ENCODE measurements around the gene QSER1.
"Not testable (repeated sequence)": the region's sequence is repeated elsewhere in the genome, so short reads cannot be mapped to it uniquely, and the experiment has no call there.

QSER1 gene

GRCh38 chr11:32921204-32921603, 28.6 kb downstream of the QSER1 start:
- H3K27ac ChIP-seq (ENCODE audit: low read length): no peak overlapping the region
- no peaks in the 10 kb centered on the region for H3K4me1 ChIP-seq (ENCODE audit: control insufficient read depth, insufficient read depth, low read length)
- DNase-seq (ENCODE audit: low read depth, low spot score): no peak
- no peaks in the 10 kb centered on the region for H3K9me3 ChIP-seq (ENCODE audit: control insufficient read depth, insufficient read depth, low read length)
- no peak overlapping the region for H3K4me3 ChIP-seq (ENCODE audit: low read length)
- H3K27me3 ChIP-seq (ENCODE audit: control insufficient read depth, insufficient read depth, low read length): no peaks in the 10 kb centered on the region
- no CpG with 5 or more reads among the region's 1 CpG for WGBS (ENCODE audit: insufficient coverage, insufficient read length)
- H3K36me3 ChIP-seq (ENCODE audit: control insufficient read depth, insufficient read depth, low read length): no peaks in the 10 kb centered on the region; the same call in 1 of the 2 replicates

- WGBS (ENCODE audit: insufficient coverage, insufficient read length): no CpG with 5 or more reads among the region's 1 CpG
- H3K9me3 ChIP-seq (ENCODE audit: control insufficient read depth, insufficient read depth, low read length): no peaks in the 10 kb centered on the region
- no peak for DNase-seq (ENCODE audit: low read depth, low spot score)
- no peak overlapping the region for H3K27ac ChIP-seq (ENCODE audit: low read length)
- H3K4me1 ChIP-seq (ENCODE audit: control insufficient read depth, insufficient read depth, low read length): no peaks in the 10 kb centered on the region
- H3K4me3 ChIP-seq (ENCODE audit: low read length): no peak overlapping the region
- H3K27me3 ChIP-seq (ENCODE audit: control insufficient read depth, insufficient read depth, low read length): no peaks in the 10 kb centered on the region
- peaks cover 32% of the 10 kb centered on the region; the same call in 1 of the 2 replicates for H3K36me3 ChIP-seq (ENCODE audit: control insufficient read depth, insufficient read depth, low read length)
These were observed 39.0 kb downstream of the QSER1 start for GRCh38 chr11:32931606-32932005.

- no peak overlapping the region for H3K4me3 ChIP-seq (ENCODE audit: low read length)
- H3K9me3 ChIP-seq (ENCODE audit: control insufficient read depth, insufficient read depth, low read length): no peaks in the 10 kb centered on the region
- WGBS (ENCODE audit: insufficient coverage, insufficient read length): no CpG with 5 or more reads among the region's 3 CpGs
- H3K36me3 ChIP-seq (ENCODE audit: control insufficient read depth, insufficient read depth, low read length): peaks cover 32% of the 10 kb centered on the region; the same call in 1 of the 2 replicates
- no peak for DNase-seq (ENCODE audit: low read depth, low spot score)
- no peak overlapping the region for H3K27ac ChIP-seq (ENCODE audit: low read length)
- no peaks in the 10 kb centered on the region for H3K4me1 ChIP-seq (ENCODE audit: control insufficient read depth, insufficient read depth, low read length)
- no peaks in the 10 kb centered on the region for H3K27me3 ChIP-seq (ENCODE audit: control insufficient read depth, insufficient read depth, low read length)
These were observed 39.6 kb downstream of the QSER1 start for GRCh38 chr11:32932196-32932595.

GRCh38 chr11:32935462-32936029, 42.9 kb downstream of the QSER1 start:
- Histone ChIP-seq H3K9me3 (ENCODE audit: control insufficient read depth, insufficient read depth, low read length) (no peaks in the 10 kb centered on the region), H3K27ac (ENCODE audit: low read length) (no peak overlapping the region), H3K27me3 (ENCODE audit: control insufficient read depth, insufficient read depth, low read length) (no peaks in the 10 kb centered on the region), H3K4me3 (ENCODE audit: low read length) (no peak overlapping the region), H3K4me1 (ENCODE audit: control insufficient read depth, insufficient read depth, low read length) (no peaks in the 10 kb centered on the region), H3K36me3 (ENCODE audit: control insufficient read depth, insufficient read depth, low read length) (peaks cover 32% of the 10 kb centered on the region; the same call in 1 of the 2 replicates)
- DNase-seq (ENCODE audit: low read depth, low spot score): no peak

- peaks cover 31% of the 10 kb centered on the region; the same call in 1 of the 2 replicates for H3K36me3 ChIP-seq (ENCODE audit: control insufficient read depth, insufficient read depth, low read length)
These were observed 43.6 kb downstream of the QSER1 start for GRCh38 chr11:32936178-32936577.

GRCh38 chr11:32937283-32937682, 44.7 kb downstream of the QSER1 start:
- H3K27me3 ChIP-seq (ENCODE audit: control insufficient read depth, insufficient read depth, low read length); H3K4me3 ChIP-seq (ENCODE audit: low read length); H3K4me1 ChIP-seq (ENCODE audit: control insufficient read depth, insufficient read depth, low read length); H3K9me3 ChIP-seq (ENCODE audit: control insufficient read depth, insufficient read depth, low read length); H3K27ac ChIP-seq (ENCODE audit: low read length); DNase-seq (ENCODE audit: low read depth, low spot score): not testable (repeated sequence)
- H3K36me3 ChIP-seq (ENCODE audit: control insufficient read depth, insufficient read depth, low read length): peaks cover 20% of the 10 kb centered on the region; the same call in 1 of the 2 replicates
- WGBS (ENCODE audit: insufficient coverage, insufficient read length): no CpG with 5 or more reads among the region's 3 CpGs

More at GRCh38 chr11:32936178-32936577, 43.6 kb downstream of the QSER1 start:
- not testable (repeated sequence) for H3K4me1 ChIP-seq (ENCODE audit: control insufficient read depth, insufficient read depth, low read length); DNase-seq (ENCODE audit: low read depth, low spot score); H3K4me3 ChIP-seq (ENCODE audit: low read length); H3K27me3 ChIP-seq (ENCODE audit: control insufficient read depth, insufficient read depth, low read length); H3K9me3 ChIP-seq (ENCODE audit: control insufficient read depth, insufficient read depth, low read length); H3K27ac ChIP-seq (ENCODE audit: low read length)
- no CpG with 5 or more reads among the region's 1 CpG for WGBS (ENCODE audit: insufficient coverage, insufficient read length)

- Histone ChIP-seq H3K4me3 (ENCODE audit: low read length) (no peak overlapping the region), H3K36me3 (ENCODE audit: control insufficient read depth, insufficient read depth, low read length) (peaks cover 5% of the 10 kb centered on the region; the same call in 1 of the 2 replicates), H3K4me1 (ENCODE audit: control insufficient read depth, insufficient read depth, low read length) (no peaks in the 10 kb centered on the region), H3K27me3 (ENCODE audit: control insufficient read depth, insufficient read depth, low read length) (no peaks in the 10 kb centered on the region), H3K27ac (ENCODE audit: low read length) (no peak overlapping the region), H3K9me3 (ENCODE audit: control insufficient read depth, insufficient read depth, low read length) (no peaks in the 10 kb centered on the region)
- WGBS (ENCODE audit: insufficient coverage, insufficient read length): no CpG with 5 or more reads among the region's 1 CpG
- DNase-seq (ENCODE audit: low read depth, low spot score): no peak
These were observed 46.4 kb downstream of the QSER1 start for GRCh38 chr11:32939046-32939445.

GRCh38 chr11:32939866-32940265, 47.3 kb downstream of the QSER1 start:
- no peaks in the 10 kb centered on the region for H3K4me1 ChIP-seq (ENCODE audit: control insufficient read depth, insufficient read depth, low read length)
- H3K9me3 ChIP-seq (ENCODE audit: control insufficient read depth, insufficient read depth, low read length): no peaks in the 10 kb centered on the region
- H3K27me3 ChIP-seq (ENCODE audit: control insufficient read depth, insufficient read depth, low read length): no peaks in the 10 kb centered on the region
- no peaks in the 10 kb centered on the region; the same call in 1 of the 2 replicates for H3K36me3 ChIP-seq (ENCODE audit: control insufficient read depth, insufficient read depth, low read length)
- DNase-seq (ENCODE audit: low read depth, low spot score): no peak
- no peak overlapping the region for H3K4me3 ChIP-seq (ENCODE audit: low read length)
- no peak overlapping the region for H3K27ac ChIP-seq (ENCODE audit: low read length)

GRCh38 chr11:32940865-32941264, 48.3 kb downstream of the QSER1 start:
- Histone ChIP-seq H3K27ac (ENCODE audit: low read length) (no peak overlapping the region), H3K9me3 (ENCODE audit: control insufficient read depth, insufficient read depth, low read length) (no peaks in the 10 kb centered on the region), H3K36me3 (ENCODE audit: control insufficient read depth, insufficient read depth, low read length) (no peaks in the 10 kb centered on the region; the same call in 1 of the 2 replicates), H3K27me3 (ENCODE audit: control insufficient read depth, insufficient read depth, low read length) (no peaks in the 10 kb centered on the region), H3K4me3 (ENCODE audit: low read length) (no peak overlapping the region), H3K4me1 (ENCODE audit: control insufficient read depth, insufficient read depth, low read length) (no peaks in the 10 kb centered on the region)
- no peak for DNase-seq (ENCODE audit: low read depth, low spot score)
- no CpG with 5 or more reads among the region's 1 CpG for WGBS (ENCODE audit: insufficient coverage, insufficient read length)

- Histone ChIP-seq H3K27ac (ENCODE audit: low read length) (no peak overlapping the region), H3K4me1 (ENCODE audit: control insufficient read depth, insufficient read depth, low read length) (no peaks in the 10 kb centered on the region), H3K27me3 (ENCODE audit: control insufficient read depth, insufficient read depth, low read length) (no peaks in the 10 kb centered on the region), H3K36me3 (ENCODE audit: control insufficient read depth, insufficient read depth, low read length) (no peaks in the 10 kb centered on the region), H3K4me3 (ENCODE audit: low read length) (no peak overlapping the region), H3K9me3 (ENCODE audit: control insufficient read depth, insufficient read depth, low read length) (no peaks in the 10 kb centered on the region)
- no CpG with 5 or more reads among the region's 2 CpGs for WGBS (ENCODE audit: insufficient coverage, insufficient read length)
- DNase-seq (ENCODE audit: low read depth, low spot score): no peak
These were observed 55.4 kb downstream of the QSER1 start for GRCh38 chr11:32947978-32948377.

- no peaks in the 10 kb centered on the region for H3K4me1 ChIP-seq (ENCODE audit: control insufficient read depth, insufficient read depth, low read length)
- H3K27me3 ChIP-seq (ENCODE audit: control insufficient read depth, insufficient read depth, low read length): no peaks in the 10 kb centered on the region
- H3K36me3 ChIP-seq (ENCODE audit: control insufficient read depth, insufficient read depth, low read length): no peaks in the 10 kb centered on the region; the same call in 1 of the 2 replicates
- no peaks in the 10 kb centered on the region for H3K9me3 ChIP-seq (ENCODE audit: control insufficient read depth, insufficient read depth, low read length)
- H3K27ac ChIP-seq (ENCODE audit: low read length): no peak overlapping the region
- no peak overlapping the region for H3K4me3 ChIP-seq (ENCODE audit: low read length)
- no peak for DNase-seq (ENCODE audit: low read depth, low spot score)
These were observed 57.1 kb downstream of the QSER1 start for GRCh38 chr11:32949739-32950138.

Data from iPS DF 6.9 (cell line).